LNCAP (cell line): ENCODE results near the gene INSRR.

Source experiments
- TF ChIP-seq, protein P1 (sequence below): fragments of 450-650 bp; IDR thresholded peaks from 2 replicates; pipeline ENCODE4 v1.5.1; 2017; ENCODE audit warnings: mild to moderate bottlenecking

The INSRR gene

DNA sequence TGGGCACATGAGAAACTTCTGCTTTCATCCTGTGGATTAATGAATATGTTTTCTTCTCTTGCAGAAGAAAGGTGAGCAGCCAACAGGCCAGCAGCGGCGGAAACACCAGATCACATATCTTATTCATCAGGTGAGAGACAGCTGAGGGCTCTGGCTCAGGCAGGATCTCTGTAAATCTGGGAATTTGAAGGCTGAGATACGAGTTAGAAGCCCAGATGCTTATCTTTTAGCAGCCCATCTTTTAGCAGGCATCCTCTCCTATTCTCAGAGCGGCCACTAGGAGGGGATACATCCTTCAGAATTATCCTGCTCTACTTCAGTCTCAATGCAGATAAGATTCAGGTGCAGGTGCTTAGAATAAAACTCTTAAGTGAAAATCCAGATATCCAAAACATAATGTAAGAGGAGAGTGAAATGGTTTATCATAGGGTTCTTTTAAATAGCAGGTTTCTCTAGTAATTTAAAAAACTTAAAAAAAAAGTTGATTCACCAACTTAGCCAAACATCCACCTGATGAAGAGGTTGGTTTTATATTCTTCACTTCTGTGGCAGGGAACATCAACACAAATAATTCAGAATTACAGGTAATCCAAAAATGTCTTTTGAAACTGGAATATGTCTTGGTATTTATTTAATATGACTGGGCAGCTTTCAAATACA is 61.6 kb downstream of the INSRR start:
- TF ChIP-seq, protein P1, sequence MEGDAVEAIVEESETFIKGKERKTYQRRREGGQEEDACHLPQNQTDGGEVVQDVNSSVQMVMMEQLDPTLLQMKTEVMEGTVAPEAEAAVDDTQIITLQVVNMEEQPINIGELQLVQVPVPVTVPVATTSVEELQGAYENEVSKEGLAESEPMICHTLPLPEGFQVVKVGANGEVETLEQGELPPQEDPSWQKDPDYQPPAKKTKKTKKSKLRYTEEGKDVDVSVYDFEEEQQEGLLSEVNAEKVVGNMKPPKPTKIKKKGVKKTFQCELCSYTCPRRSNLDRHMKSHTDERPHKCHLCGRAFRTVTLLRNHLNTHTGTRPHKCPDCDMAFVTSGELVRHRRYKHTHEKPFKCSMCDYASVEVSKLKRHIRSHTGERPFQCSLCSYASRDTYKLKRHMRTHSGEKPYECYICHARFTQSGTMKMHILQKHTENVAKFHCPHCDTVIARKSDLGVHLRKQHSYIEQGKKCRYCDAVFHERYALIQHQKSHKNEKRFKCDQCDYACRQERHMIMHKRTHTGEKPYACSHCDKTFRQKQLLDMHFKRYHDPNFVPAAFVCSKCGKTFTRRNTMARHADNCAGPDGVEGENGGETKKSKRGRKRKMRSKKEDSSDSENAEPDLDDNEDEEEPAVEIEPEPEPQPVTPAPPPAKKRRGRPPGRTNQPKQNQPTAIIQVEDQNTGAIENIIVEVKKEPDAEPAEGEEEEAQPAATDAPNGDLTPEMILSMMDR, result peak; percentile 92

DNA sequence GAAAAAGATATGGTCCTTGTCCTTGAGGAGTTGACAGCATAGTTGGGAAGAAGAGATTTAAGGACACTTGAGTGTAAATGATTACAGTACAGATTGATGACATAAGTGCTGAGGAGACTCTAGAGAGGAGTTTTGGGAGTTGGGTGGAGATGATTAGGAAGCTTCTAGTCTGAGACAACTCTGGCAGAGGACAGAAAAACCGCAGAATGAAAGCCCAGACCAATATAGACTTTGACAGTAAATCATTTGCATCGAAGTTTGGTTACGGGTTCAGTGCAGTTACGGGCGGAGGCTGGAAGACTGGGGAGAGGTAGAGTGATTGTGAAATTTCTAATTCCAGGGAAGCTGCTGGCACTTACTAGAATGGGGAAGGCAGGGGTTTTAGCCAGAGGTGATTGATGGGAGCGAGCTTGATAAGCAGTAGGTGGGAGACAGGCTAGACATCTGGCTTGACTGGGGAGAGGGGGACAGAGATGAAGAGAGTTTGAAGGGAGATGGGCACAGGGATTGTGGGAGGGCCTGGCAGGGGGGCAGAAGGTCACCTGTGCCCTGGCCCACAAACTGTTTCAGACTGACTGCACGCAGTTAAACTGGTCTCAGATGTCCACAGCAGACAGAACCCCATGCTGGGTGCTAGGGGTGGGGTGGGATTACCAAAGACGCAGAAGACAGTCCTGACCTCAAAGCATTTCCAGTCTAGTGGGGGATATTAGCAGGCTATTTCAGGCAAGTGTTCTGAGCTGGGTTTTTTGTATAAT is 62.4 kb downstream of the INSRR start:
- TF ChIP-seq, protein P1, result no peak

DNA sequence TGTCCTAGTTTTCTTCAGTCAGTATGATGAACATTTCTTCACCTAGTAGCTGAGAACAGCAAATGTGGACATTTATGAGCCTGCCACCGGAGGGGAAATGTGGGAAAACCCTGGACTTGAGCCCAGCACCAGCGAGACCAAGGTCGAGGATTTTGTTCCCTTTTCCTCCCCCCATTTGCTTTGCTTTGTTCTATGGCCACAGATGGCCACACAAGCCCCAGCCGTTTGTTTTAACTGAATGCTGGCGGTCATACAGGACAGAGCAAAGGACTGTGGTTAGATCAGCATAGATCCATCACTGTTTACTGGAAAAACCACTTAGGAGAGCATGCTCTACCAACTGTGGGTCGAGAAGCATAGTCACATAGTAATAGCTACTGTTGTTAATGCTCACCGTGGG is 63.1 kb downstream of the INSRR start:
- TF ChIP-seq, protein P1, result no peak

DNA sequence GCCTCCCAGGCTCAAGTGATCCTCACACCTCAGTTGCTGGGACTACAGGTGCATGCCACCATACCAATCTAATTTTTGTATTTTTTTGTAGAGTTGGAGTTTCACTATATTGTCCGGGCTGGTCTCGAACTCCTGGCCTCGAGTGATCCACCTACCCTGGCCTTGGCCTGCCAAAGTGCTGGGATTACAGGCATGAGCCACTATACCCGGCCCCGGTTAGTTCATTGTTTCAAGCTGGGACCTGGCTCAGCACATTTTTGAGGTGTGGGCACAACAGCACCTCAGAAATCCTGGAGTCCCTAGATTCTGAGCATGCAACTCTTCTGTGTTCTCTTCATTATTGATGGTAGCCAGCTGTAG is 63.6 kb downstream of the INSRR start:
- TF ChIP-seq, protein P1, result no peak

DNA sequence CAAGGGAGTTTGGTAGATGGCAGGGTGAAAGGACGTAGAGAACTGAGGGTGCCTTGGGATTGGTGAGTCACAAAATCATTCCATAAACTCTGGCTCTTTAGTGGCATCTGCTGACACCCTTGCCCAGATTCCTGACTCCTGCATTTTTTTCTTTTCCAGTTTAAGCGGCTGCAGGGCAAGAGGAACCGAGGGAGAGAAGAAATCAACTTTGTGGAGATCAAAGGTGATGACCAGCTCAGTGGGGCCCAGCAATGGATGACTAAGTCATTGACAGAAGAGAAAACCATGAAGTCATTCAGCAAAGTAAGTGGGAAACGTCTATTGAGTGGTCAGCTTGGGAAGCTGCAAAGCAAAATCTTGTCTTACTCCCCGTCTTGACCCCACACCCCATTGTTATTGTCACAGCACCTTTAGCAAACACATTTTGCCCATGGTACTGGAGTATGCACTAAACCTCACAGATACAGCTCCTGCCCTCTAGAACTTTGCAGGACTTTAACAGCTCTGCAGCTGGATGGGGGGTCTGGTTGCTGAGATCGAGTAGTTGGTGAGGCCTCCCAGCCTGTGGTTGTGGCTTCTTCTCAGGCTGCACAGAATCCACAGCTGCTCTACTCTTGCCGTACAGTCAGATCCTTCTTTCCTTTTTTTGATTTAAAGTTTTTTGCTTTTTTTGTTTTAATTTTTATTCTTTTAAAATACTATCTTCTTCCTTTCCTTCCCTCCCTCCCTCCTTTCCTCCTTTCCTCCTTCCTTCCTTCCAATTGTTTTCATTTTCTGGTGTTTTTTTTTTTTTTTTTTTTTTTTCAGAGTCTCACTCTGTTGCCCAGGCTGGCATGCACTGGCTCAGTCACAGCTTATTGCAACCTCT is 64.2 kb downstream of the INSRR start:
- TF ChIP-seq, protein P1, result no peak
